ENCODE data around the gene DCLK2. TPM values are rescaled to one million over a fixed set of nuclear protein-coding genes. Genes with fewer than 3 reads are reported as not detected.

Gene DCLK2
- total and polyA plus RNA-seq, 2 of the 8 experiments (the other 6 are each of a cell fraction or from before 2014, with no cell fraction given): 0.32 to 0.37 TPM

- Histone ChIP-seq H3K27ac (ENCODE audit: low read depth, low read length) (no peak overlapping the region), H3K79me1 (ENCODE audit: low read depth, low read length) (no peaks in the 10 kb centered on the region), H3K23ac (ENCODE audit: insufficient read length) (no peak overlapping the region), H3K9me3 (ENCODE audit: insufficient read depth in 2 of 2, low read depth in 1 of 2, low read length in 1 of 2) (no peaks in the 10 kb centered on the region), H3K36me3 (ENCODE audit: control insufficient read depth in 2 of 4, insufficient read depth in 4 of 4, low read length in 3 of 4) (no peaks in the 10 kb centered on the region), H3K4me1 (replicated peaks in 1 of 4; ENCODE audit: control insufficient read depth in 3 of 4, insufficient read depth in 4 of 4, low read length in 3 of 4) (no peaks in the 10 kb centered on the region), H3K4ac (replicated peaks; ENCODE audit: insufficient read length, low read depth, low read length) (no peak overlapping the region), H3K14ac (ENCODE audit: insufficient read length) (no peak overlapping the region), H2AFZ (ENCODE audit: low read length) (no peak overlapping the region), H4K5ac (ENCODE audit: insufficient read length, low read depth, low read length) (no peak overlapping the region), H3K9ac (replicated peaks in 1 of 4; ENCODE audit: extremely low read depth in 1 of 4, low read depth in 3 of 4, low read length in 3 of 4) (no peak overlapping the region), H2BK15ac (ENCODE audit: low read length) (no peak overlapping the region), H3K27me3 (replicated peaks in 1 of 4; ENCODE audit: control insufficient read depth in 3 of 4, extremely low read depth in 1 of 4, insufficient read depth in 3 of 4, low read length in 3 of 4) (no peaks in the 10 kb centered on the region), H3K4me2 (ENCODE audit: insufficient read depth in 1 of 2, low read depth in 2 of 2, low read length in 2 of 2) (no peak overlapping the region), H3K79me2 (ENCODE audit: control insufficient read depth in 1 of 2, insufficient read depth in 2 of 2, low read length in 2 of 2) (no peaks in the 10 kb centered on the region), H2AK5ac (ENCODE audit: low read depth, low read length) (no peak overlapping the region), H2BK120ac (replicated peaks; ENCODE audit: low read depth, low read length) (no peak overlapping the region), H2BK5ac (ENCODE audit: low read depth, low read length) (no peak overlapping the region), H3K23me2 (ENCODE audit: low read depth, low read length) (peaks cover 2% of the 10 kb centered on the region; the same call in 1 of the 2 replicates), H3K56ac (replicated peaks; ENCODE audit: insufficient read length, low read depth, low read length) (no peak overlapping the region), H4K20me1 (replicated peaks in 1 of 2; ENCODE audit: control insufficient read depth in 1 of 2, insufficient read depth in 2 of 2, low read length in 2 of 2) (no peaks in the 10 kb centered on the region), H3K4me3 (ENCODE audit: extremely low read depth in 1 of 4, insufficient read depth in 2 of 4, low read depth in 3 of 4, low read length in 4 of 4) (no peak overlapping the region), H2BK12ac (ENCODE audit: low read depth, low read length) (no peak overlapping the region), H4K91ac (replicated peaks; ENCODE audit: insufficient read length, low read length) (no peak overlapping the region), H3K18ac (ENCODE audit: extremely low read depth, low read length) (no peak overlapping the region), H4K8ac (ENCODE audit: extremely low read depth, insufficient read depth, low read length) (no peak overlapping the region), H2BK20ac (ENCODE audit: low read length) (no peak overlapping the region)
- ChIA-PET CTCF (ENCODE audit: partially characterized antibody) (interaction anchor here (0.9 to 1.4 kb wide), 2 partner anchors 11 to 249 kb away, joined by 3 to 4 read pairs; no protein-coding TSS in a partner anchor), POLR2A (ENCODE audit: partially characterized antibody) (no interaction called here)
- no peak for DNase-seq (ENCODE audit: low read depth in 1 of 2, low spot score in 2 of 2)
- FAIRE-seq: no peak
- 81% methylated on average over 9 of the region's 9 CpGs; no CpG with 5 or more reads in 1 of the 2 experiments for whole genome bisulfite sequencing, 2 experiments (ENCODE audit: extremely low coverage in 1 of 2, insufficient coverage in 1 of 2, insufficient read length in 1 of 2, insufficient replicate concordance in 2 of 2, low coverage in 1 of 2, low lambda C conversion rate in 2 of 2, missing lambda C conversion rate in 1 of 2)
- TF ChIP-seq SRF (IDR thresholded peaks at IDR 0.05; ENCODE audit: low read depth, low read length) (no peak), RNF2 (IDR thresholded peaks at IDR 0.05; ENCODE audit: borderline replicate concordance, low read depth, low read length, missing control alignments, poor library complexity, severe bottlenecking) (no peak), HDAC6 (IDR thresholded peaks at IDR 0.05; ENCODE audit: low read depth, low read length) (no peak), KDM5A (IDR thresholded peaks at IDR 0.05; ENCODE audit: low read length) (no peak), CBX5 (IDR thresholded peaks at IDR 0.05; ENCODE audit: low read depth, low read length) (no peak), YY1 (IDR thresholded peaks at IDR 0.05; ENCODE audit: low read depth, low read length) (no peak), TAF1 (IDR thresholded peaks at IDR 0.05; ENCODE audit: low read depth, low read length) (no peak), SIRT6 (IDR thresholded peaks at IDR 0.05; ENCODE audit: low read length) (no peak), SIX5 (IDR thresholded peaks at IDR 0.05; ENCODE audit: low read depth, low read length) (no peak), PHF8 (conservative IDR thresholded peaks at IDR 0.05; ENCODE audit: low read depth, low read length) (no peak), ZNF274 (IDR thresholded peaks at IDR 0.05; ENCODE audit: borderline replicate concordance, extremely low read depth, low read length) (no peak), RXRA (IDR thresholded peaks at IDR 0.05; ENCODE audit: insufficient read depth, low read depth, low read length) (no peak), CBX8 (IDR thresholded peaks at IDR 0.05; ENCODE audit: borderline replicate concordance, low read depth, low read length) (no peak), CHD2 (IDR thresholded peaks at IDR 0.05; ENCODE audit: low read length) (no peak)
Measured at GRCh38 chr4:150250293-150250997, 172.2 kb downstream of the DCLK2 start.
